Activated CD4-positive, alpha-beta T cell treated with anti-CD3 and anti-CD28 coated beads, Interleukin-2, Interleukin-6, amounts not matched to agents 100 ng/mL and 50 ng/mL, durations not matched to agents 16 hours and 8 hours (primary cell): Measurements from ENCODE around the gene BTF3L4.
A peak's percentile ranks its signal among the peaks of the same experiment; 100 is the strongest.
"Not testable (repeated sequence)": the region's sequence is repeated elsewhere in the genome, so short reads cannot be mapped to it uniquely, and the experiment has no call there.

Source experiments
- DNase-seq: peaks from one replicate; pipeline ENCODE4 v3.0.0-alpha.2; 2020

BTF3L4 gene

GRCh38 chr1:52055866-52056162, 281 bp upstream of the BTF3L4 start:
- no peak for DNase-seq

- no peak for DNase-seq
Observed at GRCh38 chr1:52056937-52057231, 789 bp downstream of the BTF3L4 start.

GRCh38 chr1:52057255-52057654, 1.2 kb downstream of the BTF3L4 start:
- DNase-seq = no peak

- DNase-seq = no peak
Observed at GRCh38 chr1:52057876-52058415, 1.9 kb downstream of the BTF3L4 start.

GRCh38 chr1:52059321-52059720, 3.2 kb downstream of the BTF3L4 start:
- no peak for DNase-seq

- no peak for DNase-seq
Observed at GRCh38 chr1:52059888-52060287, 3.8 kb downstream of the BTF3L4 start.

GRCh38 chr1:52060822-52061221, 4.7 kb downstream of the BTF3L4 start:
- no peak for DNase-seq

GRCh38 chr1:52063192-52063591, 7.1 kb downstream of the BTF3L4 start:
- no peak for DNase-seq

- no peak for DNase-seq
Observed at GRCh38 chr1:52070704-52071103, 14.6 kb downstream of the BTF3L4 start.

- no peak for DNase-seq
Observed at GRCh38 chr1:52072291-52072690, 16.2 kb downstream of the BTF3L4 start.

- DNase-seq = not testable (repeated sequence)
Observed at GRCh38 chr1:52077277-52077676, 21.2 kb downstream of the BTF3L4 start.

GRCh38 chr1:52080014-52080415, 23.9 kb downstream of the BTF3L4 start:
- no peak for DNase-seq

GRCh38 chr1:52087892-52088291, 31.8 kb downstream of the BTF3L4 start:
- not testable (repeated sequence) for DNase-seq

- DNase-seq = not testable (repeated sequence)
Observed at GRCh38 chr1:52094300-52094699, 38.2 kb downstream of the BTF3L4 start.

- no peak for DNase-seq
Observed at GRCh38 chr1:52096216-52096615, 40.1 kb downstream of the BTF3L4 start.

- no peak for DNase-seq
Observed at GRCh38 chr1:52098139-52098871, 42.2 kb downstream of the BTF3L4 start.

- peak; percentile 39 for DNase-seq
Observed at GRCh38 chr1:52102336-52103013, 46.4 kb downstream of the BTF3L4 start.

GRCh38 chr1:52111492-52111891, 55.4 kb downstream of the BTF3L4 start:
- no peak for DNase-seq

GRCh38 chr1:52112489-52112888, 56.4 kb downstream of the BTF3L4 start:
- DNase-seq = no peak

- no peak for DNase-seq
Observed at GRCh38 chr1:52119301-52120079, 63.4 kb downstream of the BTF3L4 start.

- DNase-seq = no peak
Observed at GRCh38 chr1:52122384-52122783, 66.3 kb downstream of the BTF3L4 start.

- DNase-seq = no peak
Observed at GRCh38 chr1:52123622-52124021, 67.5 kb downstream of the BTF3L4 start.

GRCh38 chr1:52125736-52126359, 69.8 kb downstream of the BTF3L4 start:
- DNase-seq = no peak
